RWPE1 (cell line): ENCODE data around the gene NMD3.

Source experiments
- CTCF ChIA-PET: fragments of 350-600 bp; sonication (Branson Sonifier 250); formaldehyde crosslinking; extraction: SDS; loops from one replicate; lab custom pipeline; 2021; lab: Yijun Ruan, JAX
- POLR2A ChIA-PET: fragments of 400-600 bp; formaldehyde crosslinking; extraction: SDS; loops from one replicate; lab custom pipeline; 2020; ENCODE audit warnings: antibody characterized with exemption; ENCODE audit not compliant: low non-redundant PET; lab: Yijun Ruan, JAX
- DNase-seq: peaks from one replicate; pipeline ENCODE4 v3.0.0; 2012; ENCODE audit warnings: low spot score
- H3K27ac ChIP-seq: fragments of 450-650 bp; 2 replicates; pipeline ENCODE4 v1.5.1; 2017
- TF ChIP-seq, protein P1 (sequence below): fragments of 450-650 bp; conservative IDR thresholded peaks from 2 replicates; pipeline ENCODE4 v1.5.1; 2017; ENCODE audit warnings: low read depth, mild to moderate bottlenecking

NMD3 gene

DNA sequence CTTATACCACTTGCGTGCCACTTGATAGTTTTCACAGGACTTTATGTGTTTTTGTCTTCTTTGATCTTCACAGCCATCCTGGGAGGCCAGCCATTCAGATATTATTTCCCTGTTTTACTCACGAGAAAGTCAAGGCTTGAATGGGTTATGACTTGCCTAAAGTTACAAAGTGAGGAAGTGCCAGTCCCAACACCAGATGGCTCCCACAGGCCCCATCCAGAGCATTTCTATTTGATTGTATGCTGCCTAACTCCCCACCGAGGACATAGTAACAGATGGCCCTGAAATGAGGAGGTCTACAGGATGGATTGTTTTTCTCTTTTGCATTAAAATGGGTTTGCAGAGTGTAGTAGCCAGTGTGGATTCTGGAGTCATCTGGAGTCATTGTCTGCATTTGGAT is 75.7 kb downstream of the NMD3 start:
- TF ChIP-seq, protein P1, sequence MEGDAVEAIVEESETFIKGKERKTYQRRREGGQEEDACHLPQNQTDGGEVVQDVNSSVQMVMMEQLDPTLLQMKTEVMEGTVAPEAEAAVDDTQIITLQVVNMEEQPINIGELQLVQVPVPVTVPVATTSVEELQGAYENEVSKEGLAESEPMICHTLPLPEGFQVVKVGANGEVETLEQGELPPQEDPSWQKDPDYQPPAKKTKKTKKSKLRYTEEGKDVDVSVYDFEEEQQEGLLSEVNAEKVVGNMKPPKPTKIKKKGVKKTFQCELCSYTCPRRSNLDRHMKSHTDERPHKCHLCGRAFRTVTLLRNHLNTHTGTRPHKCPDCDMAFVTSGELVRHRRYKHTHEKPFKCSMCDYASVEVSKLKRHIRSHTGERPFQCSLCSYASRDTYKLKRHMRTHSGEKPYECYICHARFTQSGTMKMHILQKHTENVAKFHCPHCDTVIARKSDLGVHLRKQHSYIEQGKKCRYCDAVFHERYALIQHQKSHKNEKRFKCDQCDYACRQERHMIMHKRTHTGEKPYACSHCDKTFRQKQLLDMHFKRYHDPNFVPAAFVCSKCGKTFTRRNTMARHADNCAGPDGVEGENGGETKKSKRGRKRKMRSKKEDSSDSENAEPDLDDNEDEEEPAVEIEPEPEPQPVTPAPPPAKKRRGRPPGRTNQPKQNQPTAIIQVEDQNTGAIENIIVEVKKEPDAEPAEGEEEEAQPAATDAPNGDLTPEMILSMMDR = no peak
- CTCF ChIA-PET = no interaction called here
- DNase-seq = no peak
- POLR2A ChIA-PET = no interaction called here
- no peak overlapping the region for H3K27ac ChIP-seq
